Measurements from ENCODE around the gene EPRS1.

DNA sequence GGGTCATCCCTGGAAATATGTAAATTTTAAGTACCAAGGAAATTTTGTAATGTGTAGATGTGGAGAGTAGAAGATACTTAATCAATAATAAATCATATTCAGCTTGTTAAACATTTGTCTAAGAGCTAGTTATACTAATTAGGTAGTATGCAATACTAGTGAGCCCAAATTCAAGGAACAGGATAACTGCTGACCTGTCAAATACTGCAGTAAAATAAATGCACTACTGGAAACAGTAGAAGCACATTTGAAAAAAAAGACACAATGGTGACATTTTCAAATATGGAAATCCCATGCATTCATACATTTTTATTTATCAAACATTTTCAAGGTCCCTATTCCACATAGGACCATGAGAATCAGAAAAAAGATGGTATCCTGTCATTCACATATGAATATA is 27.2 kb downstream of the EPRS1 start:
- TF ChIP-seq, protein P1, sequence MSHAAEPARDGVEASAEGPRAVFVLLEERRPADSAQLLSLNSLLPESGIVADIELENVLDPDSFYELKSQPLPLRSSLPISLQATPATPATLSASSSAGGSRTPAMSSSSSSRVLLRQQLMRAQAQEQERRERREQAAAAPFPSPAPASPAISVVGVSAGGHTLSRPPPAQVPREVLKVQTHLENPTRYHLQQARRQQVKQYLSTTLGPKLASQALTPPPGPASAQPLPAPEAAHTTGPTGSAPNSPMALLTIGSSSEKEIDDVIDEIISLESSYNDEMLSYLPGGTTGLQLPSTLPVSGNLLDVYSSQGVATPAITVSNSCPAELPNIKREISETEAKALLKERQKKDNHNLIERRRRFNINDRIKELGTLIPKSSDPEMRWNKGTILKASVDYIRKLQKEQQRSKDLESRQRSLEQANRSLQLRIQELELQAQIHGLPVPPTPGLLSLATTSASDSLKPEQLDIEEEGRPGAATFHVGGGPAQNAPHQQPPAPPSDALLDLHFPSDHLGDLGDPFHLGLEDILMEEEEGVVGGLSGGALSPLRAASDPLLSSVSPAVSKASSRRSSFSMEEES (CRISPR knock-in tag; IDR thresholded peaks at IDR 0.05) = no peak
- TF ChIP-seq ZNF317 (CRISPR knock-in tag; IDR thresholded peaks at IDR 0.05) (no peak), CTCF (CRISPR knock-in tag; IDR thresholded peaks at IDR 0.05) (no peak), REPIN1 (CRISPR knock-in tag; IDR thresholded peaks at IDR 0.05; ENCODE audit: borderline replicate concordance, low read depth) (no peak), RBM22 (optimal IDR thresholded peaks at IDR 0.05; ENCODE audit: low read length) (no peak), PRMT3 (CRISPR knock-in tag; IDR thresholded peaks at IDR 0.05; ENCODE audit: borderline replicate concordance, low read depth) (no peak)
- TF ChIP-seq, protein P2, sequence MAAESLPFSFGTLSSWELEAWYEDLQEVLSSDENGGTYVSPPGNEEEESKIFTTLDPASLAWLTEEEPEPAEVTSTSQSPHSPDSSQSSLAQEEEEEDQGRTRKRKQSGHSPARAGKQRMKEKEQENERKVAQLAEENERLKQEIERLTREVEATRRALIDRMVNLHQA (CRISPR knock-in tag; IDR thresholded peaks at IDR 0.05) = no peak
